ENCODE data around the gene AP2B1. TPM values are rescaled to one million over a fixed set of nuclear protein-coding genes. Genes with fewer than 3 reads are reported as not detected.

The AP2B1 gene
- total RNA-seq, 2 donors from 2014 or later: 220 to 274 TPM

DNA sequence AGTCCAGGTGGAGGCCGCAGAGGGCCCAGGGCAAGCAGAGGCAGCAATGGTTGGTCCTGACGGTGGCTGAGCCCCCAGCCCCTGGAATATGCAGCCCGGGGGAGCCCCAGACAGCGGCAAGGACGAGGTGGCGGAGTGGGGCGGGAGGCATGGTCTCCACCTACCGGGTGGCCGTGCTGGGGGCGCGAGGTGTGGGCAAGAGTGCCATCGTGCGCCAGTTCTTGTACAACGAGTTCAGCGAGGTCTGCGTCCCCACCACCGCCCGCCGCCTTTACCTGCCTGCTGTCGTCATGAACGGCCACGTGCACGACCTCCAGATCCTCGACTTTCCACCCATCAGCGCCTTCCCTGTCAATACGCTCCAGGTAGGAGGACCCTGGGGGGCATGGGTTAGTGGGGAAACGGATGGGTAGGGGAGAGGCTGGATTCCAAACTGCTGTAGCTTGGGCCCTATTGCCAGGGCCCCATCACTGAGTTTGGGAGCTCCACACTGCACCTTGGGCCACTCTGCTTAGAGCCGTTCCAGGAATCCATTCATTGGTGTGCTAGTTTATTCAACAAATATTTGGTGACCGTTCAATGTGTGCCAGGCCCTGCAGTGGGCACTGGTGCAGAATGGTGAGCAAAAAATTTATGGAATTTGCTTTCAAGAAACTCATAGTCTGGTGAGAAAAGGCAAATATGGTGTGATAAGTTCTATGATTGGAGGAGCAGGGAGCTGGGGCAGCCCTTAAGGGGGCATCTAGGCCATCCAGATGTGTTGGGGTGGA is 148.1 kb downstream of the AP2B1 start:
- Histone ChIP-seq H3K4me3 (no peak overlapping the region), H3K4me1 (no peaks in the 10 kb centered on the region), H3K27me3 (peaks cover 2% of the 10 kb centered on the region), H3K9ac (ENCODE audit: low read depth in 2 of 2, low read length in 2 of 2) (no peak overlapping the region), H3K36me3 (no peaks in the 10 kb centered on the region), H3K9me3 (no peaks in the 10 kb centered on the region), H3K27ac (no peak overlapping the region)
- DNase-seq: no peak
- TF ChIP-seq CTCF (IDR thresholded peaks at IDR 0.05): no peak
- intact Hi-C loops (cut with DNase I): no loop called here

DNA sequence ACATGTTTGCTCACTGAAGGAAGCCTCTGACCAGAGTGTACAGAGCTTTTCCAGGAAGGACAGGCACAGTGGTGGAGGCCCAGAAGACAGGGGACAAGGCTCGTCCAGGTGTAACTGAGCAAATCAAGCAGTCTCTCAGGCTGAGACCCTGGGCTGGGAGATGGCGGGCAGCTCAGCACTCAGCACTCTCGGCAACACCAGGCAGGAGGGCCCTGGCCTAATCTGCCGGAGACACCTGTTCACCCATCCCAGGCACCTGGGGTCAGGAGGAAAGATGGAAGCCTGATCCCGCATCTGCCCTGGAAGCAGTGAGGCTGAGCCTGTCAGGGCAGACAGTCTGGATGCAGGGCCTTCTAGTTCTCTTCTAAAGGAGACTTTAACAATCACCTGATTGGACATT is 149.1 kb downstream of the AP2B1 start:
- Histone ChIP-seq H3K27ac (no peak overlapping the region), H3K27me3 (peaks cover 12% of the 10 kb centered on the region), H3K9me3 (no peaks in the 10 kb centered on the region), H3K4me3 (no peak overlapping the region), H3K9ac (ENCODE audit: low read depth in 2 of 2, low read length in 2 of 2) (no peak overlapping the region), H3K4me1 (peaks cover 1% of the 10 kb centered on the region), H3K36me3 (no peaks in the 10 kb centered on the region)
- TF ChIP-seq CTCF (IDR thresholded peaks at IDR 0.05): no peak
- intact Hi-C loops (cut with DNase I): no loop called here
- DNase-seq: no peak

DNA sequence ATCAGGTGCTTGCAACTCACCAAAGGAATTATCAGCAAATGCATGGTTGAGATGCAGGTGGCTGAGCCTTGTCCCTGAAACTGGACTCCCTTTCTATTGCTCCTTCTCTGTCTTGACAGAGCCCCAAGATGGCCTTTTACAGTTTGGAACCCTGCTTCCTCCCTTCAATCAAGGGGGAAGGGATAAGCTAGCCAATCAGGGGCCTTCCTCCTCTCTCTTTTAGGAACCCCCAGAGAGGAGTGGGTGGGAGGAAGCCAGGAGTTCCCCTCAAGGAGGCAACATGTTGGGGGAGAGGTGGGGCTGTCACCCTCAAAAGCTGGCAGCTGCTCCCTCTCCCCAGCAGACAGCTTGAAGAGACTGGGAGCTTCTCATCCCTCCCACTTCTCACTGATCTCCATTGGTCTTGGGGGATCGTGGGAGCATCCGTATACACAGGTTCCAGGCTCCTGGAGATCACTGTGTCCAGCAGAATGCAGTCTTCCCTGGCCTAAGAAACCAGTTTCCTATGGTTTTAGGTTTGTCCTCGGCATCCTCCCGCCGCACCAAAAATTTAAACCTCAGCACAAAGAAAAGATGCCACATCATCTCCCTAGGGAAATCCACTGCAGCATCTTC is 151.5 kb downstream of the AP2B1 start:
- H3K9me3 ChIP-seq: no peaks in the 10 kb centered on the region
- intact Hi-C loops (cut with DNase I): no loop called here
- H3K36me3 ChIP-seq: no peaks in the 10 kb centered on the region
- no peak for DNase-seq
- no peak overlapping the region for H3K9ac ChIP-seq (ENCODE audit: low read depth in 2 of 2, low read length in 2 of 2)
- peaks cover 3% of the 10 kb centered on the region for H3K4me1 ChIP-seq
- TF ChIP-seq CTCF (IDR thresholded peaks at IDR 0.05): no peak
- no peak overlapping the region for H3K27ac ChIP-seq
- no peak overlapping the region for H3K4me3 ChIP-seq
- peaks cover 18% of the 10 kb centered on the region for H3K27me3 ChIP-seq

GRCh38 chr17:35740216-35740615 is 153.1 kb downstream of the AP2B1 start:
- no peak for TF ChIP-seq CTCF (IDR thresholded peaks at IDR 0.05)
- Histone ChIP-seq H3K4me1 (peaks cover 3% of the 10 kb centered on the region), H3K9ac (ENCODE audit: low read depth in 2 of 2, low read length in 2 of 2) (no peak overlapping the region), H3K9me3 (no peaks in the 10 kb centered on the region), H3K4me3 (no peak overlapping the region), H3K36me3 (no peaks in the 10 kb centered on the region), H3K27ac (no peak overlapping the region), H3K27me3 (peaks cover 18% of the 10 kb centered on the region)
- intact Hi-C loops (cut with DNase I): no loop called here
- no peak for DNase-seq

- peaks cover 18% of the 10 kb centered on the region for H3K27me3 ChIP-seq
- no peak for DNase-seq
- no peak overlapping the region for H3K27ac ChIP-seq
- intact Hi-C loops (cut with DNase I): no loop called here
- no peak overlapping the region for H3K9ac ChIP-seq (ENCODE audit: low read depth in 2 of 2, low read length in 2 of 2)
- H3K9me3 ChIP-seq: no peaks in the 10 kb centered on the region
- TF ChIP-seq CTCF (IDR thresholded peaks at IDR 0.05): no peak
- H3K4me3 ChIP-seq: no peak overlapping the region
- no peaks in the 10 kb centered on the region for H3K36me3 ChIP-seq
- H3K4me1 ChIP-seq: peaks cover 3% of the 10 kb centered on the region
Observed at GRCh38 chr17:35740997-35741931, 154.1 kb downstream of the AP2B1 start.
